IMR-90 (cell line): ENCODE measurements around the gene ST8SIA2. TPM values are rescaled to one million over a fixed set of nuclear protein-coding genes. Genes with fewer than 3 reads are reported as not detected.

Source experiments
- ATAC-seq: fragments of 200-7000 bp; cut with Tn5 transposase; 2 replicates; pipeline ENCODE4 v1.9.1; 2020; ENCODE audit warnings: low read depth, mild to moderate bottlenecking, moderate library complexity
- BruUV-seq: library from RNA; stranded (reverse); fragments of 400-500 nt; replicated peaks from 2 replicates; lab custom pipeline; 2021; lab: Mats Ljungman, UMichigan
- CTCF ChIA-PET: fragments of 300-600 bp; formaldehyde crosslinking; extraction: SDS; loops from one replicate; lab custom pipeline; 2021; ENCODE audit warnings: antibody characterized with exemption; lab: Yijun Ruan, JAX
- POLR2A ChIA-PET: fragments of 300-600 bp; sonication (Branson Sonifier 250); formaldehyde crosslinking; loops from one replicate; lab custom pipeline; 2022; ENCODE audit warnings: antibody characterized with exemption; ENCODE audit not compliant: unreplicated experiment; lab: Charles Lee
- DNase-seq: peaks from one replicate; pipeline ENCODE4 v3.0.0; 2013
- H2AFZ ChIP-seq: replicated peaks from 2 replicates; pipeline ENCODE3; 2013; ENCODE audit warnings: low read length, mild to moderate bottlenecking; ENCODE audit not compliant: poor library complexity
- H2AK5ac ChIP-seq: 2 replicates; pipeline ENCODE4 v1.6.1; 2013; ENCODE audit warnings: low read depth, low read length, inconsistent platforms
- H2AK9ac ChIP-seq: replicated peaks from 2 replicates; pipeline ENCODE3; 2013; ENCODE audit warnings: mild to moderate bottlenecking, low read depth, low read length, moderate library complexity; ENCODE audit not compliant: poor library complexity
- H2BK120ac ChIP-seq: 2 replicates; pipeline ENCODE4 v1.6.1; 2013; ENCODE audit warnings: low read depth, low read length, inconsistent platforms
- H2BK15ac ChIP-seq: 3 replicates; pipeline ENCODE4 v1.6.1; 2013; ENCODE audit warnings: low read depth, low read length, inconsistent platforms
- H2BK20ac ChIP-seq: 2 replicates; pipeline ENCODE4 v1.6.1; 2013; ENCODE audit warnings: low read depth, mild to moderate bottlenecking, inconsistent platforms, low read length, moderate library complexity
- H2BK5ac ChIP-seq: 2 replicates; pipeline ENCODE4 v1.6.1; 2013; ENCODE audit warnings: mild to moderate bottlenecking, low read depth, low read length, inconsistent platforms; ENCODE audit not compliant: poor library complexity, severe bottlenecking
- H3K14ac ChIP-seq: replicated peaks from 2 replicates; pipeline ENCODE4 v1.6.1; 2013; ENCODE audit warnings: low read depth, low read length, inconsistent platforms
- H3K18ac ChIP-seq: 2 replicates; pipeline ENCODE4 v1.6.1; 2013; ENCODE audit warnings: low read depth, low read length, control low read depth
- H3K23ac ChIP-seq: 2 replicates; pipeline ENCODE4 v1.6.1; 2013; ENCODE audit warnings: low read depth, low read length, inconsistent platforms
- H3K27ac ChIP-seq: 2 replicates; pipeline ENCODE4 v1.5.1; 2013; ENCODE audit warnings: mild to moderate bottlenecking, control low read depth, low read length; ENCODE audit not compliant: insufficient read depth
- H3K27me3 ChIP-seq: 2 replicates; pipeline ENCODE4 v1.6.1; 2013; ENCODE audit warnings: low read length; ENCODE audit not compliant: control insufficient read depth, insufficient read depth
- H3K36me3 ChIP-seq: 2 replicates; pipeline ENCODE4 v1.6.1; 2013; ENCODE audit warnings: low read length, mixed read lengths; ENCODE audit not compliant: control insufficient read depth, insufficient read depth
- H3K4ac ChIP-seq: 2 replicates; pipeline ENCODE4 v1.6.1; 2013; ENCODE audit warnings: low read depth, low read length, inconsistent platforms
- H3K4me1 ChIP-seq: 2 replicates; pipeline ENCODE4 v1.6.1; 2013; ENCODE audit warnings: low read length, mixed read lengths; ENCODE audit not compliant: control insufficient read depth, insufficient read depth
- H3K4me2 ChIP-seq: 2 replicates; pipeline ENCODE4 v1.6.1; 2013; ENCODE audit warnings: low read depth, mild to moderate bottlenecking, control low read depth, low read length, moderate library complexity
- H3K4me3 ChIP-seq: 2 replicates; pipeline ENCODE4 v1.5.1; 2013; ENCODE audit warnings: low read depth, mild to moderate bottlenecking, control low read depth, low read length, moderate library complexity; ENCODE audit not compliant: insufficient read depth
- H3K56ac ChIP-seq: 2 replicates; pipeline ENCODE4 v1.6.1; 2013; ENCODE audit warnings: low read length, inconsistent platforms; ENCODE audit not compliant: insufficient read depth; ENCODE audit errors: extremely low read depth
- H3K79me1 ChIP-seq, 2 experiments: 2 replicates each; pipeline ENCODE4 v1.6.1; 2013; ENCODE audit warnings: low read length in 2 of 2, inconsistent platforms in 1 of 2, low read depth in 1 of 2
- H3K9ac ChIP-seq: 2 replicates; pipeline ENCODE4 v1.6.1; 2013; ENCODE audit warnings: low read depth, low read length, control low read depth
- H3K9me1 ChIP-seq: 2 replicates; pipeline ENCODE4 v1.6.1; 2013; ENCODE audit warnings: low read length, inconsistent platforms; ENCODE audit not compliant: insufficient read depth
- H3K9me3 ChIP-seq: 2 replicates; pipeline ENCODE4 v1.6.1; 2013; ENCODE audit warnings: low read length; ENCODE audit not compliant: control insufficient read depth, insufficient read depth
- H4K20me1 ChIP-seq: 2 replicates; pipeline ENCODE4 v1.6.1; 2013; ENCODE audit warnings: low read length, inconsistent platforms; ENCODE audit not compliant: insufficient read depth
- H4K5ac ChIP-seq: 2 replicates; pipeline ENCODE4 v1.6.1; 2013; ENCODE audit warnings: mild to moderate bottlenecking, low read depth, low read length, control low read depth
- H4K8ac ChIP-seq, 2 experiments: 2 replicates each; pipeline ENCODE4 v1.6.1; 2013; ENCODE audit warnings: low read depth in 2 of 2, low read length in 2 of 2, control low read depth in 1 of 2, inconsistent platforms in 1 of 2
- H4K91ac ChIP-seq: 2 replicates; pipeline ENCODE4 v1.6.1; 2013; ENCODE audit warnings: low read depth, low read length, inconsistent platforms; ENCODE audit not compliant: insufficient read depth
- BHLHE40 ChIP-seq: fragments of 150-350 bp; IDR thresholded peaks from 2 replicates; pipeline ENCODE4 v1.6.1; 2016; ENCODE audit warnings: mild to moderate bottlenecking, low read depth, low read length
- CEBPB ChIP-seq: IDR thresholded peaks from 2 replicates; pipeline ENCODE4 v1.6.1; 2012; ENCODE audit warnings: low read depth, low read length, improper control_type of control experiment
- CHD1 ChIP-seq: IDR thresholded peaks from 2 replicates; pipeline ENCODE4 v1.6.1; 2012; ENCODE audit warnings: low read depth, low read length, improper control_type of control experiment
- CTCF ChIP-seq: conservative IDR thresholded peaks from 2 replicates; pipeline ENCODE4 v1.5.1; 2012; ENCODE audit warnings: mild to moderate bottlenecking, low read depth, low read length, improper control_type of control experiment
- ELK1 ChIP-seq: fragments of 150-350 bp; IDR thresholded peaks from 2 replicates; pipeline ENCODE4 v1.6.1; 2016; ENCODE audit warnings: low read depth, mild to moderate bottlenecking, low read length, moderate library complexity, borderline replicate concordance
- FOS ChIP-seq: fragments of 150-350 bp; IDR thresholded peaks from 2 replicates; pipeline ENCODE4 v1.6.1; 2016; ENCODE audit warnings: low read depth, low read length
- MAFK ChIP-seq: IDR thresholded peaks from 2 replicates; pipeline ENCODE4 v1.6.1; 2012; ENCODE audit warnings: low read depth, low read length, improper control_type of control experiment
- MAZ ChIP-seq: IDR thresholded peaks from 2 replicates; pipeline ENCODE4 v1.6.1; 2012; ENCODE audit warnings: low read depth, mild to moderate bottlenecking, low read length, improper control_type of control experiment, moderate library complexity, borderline replicate concordance
- MXI1 ChIP-seq: IDR thresholded peaks from 2 replicates; pipeline ENCODE4 v1.6.1; 2012; ENCODE audit warnings: low read depth, mild to moderate bottlenecking, low read length, moderate library complexity, borderline replicate concordance
- NFE2L2 ChIP-seq: fragments of 150-350 bp; IDR thresholded peaks from 2 replicates; pipeline ENCODE4 v1.6.1; 2016; ENCODE audit warnings: low read depth, mild to moderate bottlenecking, low read length
- POLR2A ChIP-seq: IDR thresholded peaks from 2 replicates; pipeline ENCODE4 v1.6.1; 2012; ENCODE audit warnings: mild to moderate bottlenecking, low read depth, low read length
- RAD21 ChIP-seq: IDR thresholded peaks from 2 replicates; pipeline ENCODE4 v1.6.1; 2012; ENCODE audit warnings: low read length, improper control_type of control experiment
- RCOR1 ChIP-seq: IDR thresholded peaks from 2 replicates; pipeline ENCODE4 v1.6.1; 2012; ENCODE audit warnings: mild to moderate bottlenecking, low read length, improper control_type of control experiment; ENCODE audit not compliant: insufficient replicate concordance
- RFX5 ChIP-seq: IDR thresholded peaks from 2 replicates; pipeline ENCODE4 v1.8.0; 2012; ENCODE audit warnings: low read depth, mild to moderate bottlenecking, low read length, moderate library complexity
- SMC3 ChIP-seq: fragments of 150-350 bp; IDR thresholded peaks from 2 replicates; pipeline ENCODE4 v1.6.1; 2016; ENCODE audit warnings: low read depth, mild to moderate bottlenecking, antibody characterized with exemption, low read length, moderate library complexity
- USF2 ChIP-seq: fragments of 150-350 bp; IDR thresholded peaks from 2 replicates; pipeline ENCODE4 v1.6.1; 2017; ENCODE audit warnings: mild to moderate bottlenecking, antibody characterized with exemption, low read length, low read depth
- WGBS, 2 experiments: methylation state at CpG; one replicate each; pipeline versions ENCODE4 v1.1.5 to v1.1.7; 2013; ENCODE audit warnings: missing lambda C conversion rate in 2 of 2; ENCODE audit not compliant: insufficient read length in 1 of 2; ENCODE audit errors: extremely low coverage in 2 of 2; 5-methylcytosine and 5-hydroxymethylcytosine counted together
- dilution Hi-C: fragments of 300-500 bp; cut with HindIII; formaldehyde crosslinking; loops from one replicate; pipeline ENCODE4 v1.14.3; 2018; ENCODE audit warnings: low sequenced_read_pairs; ENCODE audit not compliant: unreplicated experiment
- in situ Hi-C: fragments of 300-500 bp; cut with MboI; formaldehyde crosslinking; loops from 3 replicates; pipeline ENCODE4 v1.14.3; 2019; ENCODE audit warnings: low sequenced_read_pairs, inconsistent platforms, mixed read lengths
- intact Hi-C: fragments of 100-400 bp; cut with micrococcal nuclease; formaldehyde crosslinking; loops from 2 replicates; pipeline ENCODE4 v1.10.0; 2022
- polyA plus RNA-seq, 3 experiments: library from polyadenylated mRNA; depleted of rRNA; stranded (reverse); fragments of >200 nt; gene quantifications; 2 replicates each; pipeline ENCODE4 v1.2.3, GENCODE V29; 2012; ENCODE audit warnings: low replicate concordance in 1 of 3
- total RNA-seq: library from RNA; depleted of rRNA; stranded (reverse); fragments of >200 nt; gene quantifications from 2 replicates; pipeline ENCODE4 v1.2.3, GENCODE V29; 2012

Gene ST8SIA2
- total and polyA plus RNA-seq, 2 of the 4 experiments (the other 2 are of a cell fraction) = not detected

- Histone ChIP-seq H2BK20ac (no peak overlapping the region), H4K20me1 (no peaks in the 10 kb centered on the region), H2BK5ac (no peak overlapping the region), H4K91ac (no peak overlapping the region), H3K4me1 (no peaks in the 10 kb centered on the region), H3K9ac (no peak overlapping the region), H4K8ac (no peak overlapping the region), H2AFZ (no peak overlapping the region), H2AK9ac (no peak overlapping the region), H3K18ac (no peak overlapping the region), H3K4ac (no peak overlapping the region), H3K79me1 (no peaks in the 10 kb centered on the region), H3K36me3 (no peaks in the 10 kb centered on the region), H3K4me3 (no peak overlapping the region), H3K27me3 (no peaks in the 10 kb centered on the region), H3K4me2 (no peak overlapping the region), H3K9me1 (no peaks in the 10 kb centered on the region), H3K56ac (no peak overlapping the region), H3K27ac (no peak overlapping the region), H2BK15ac (no peak overlapping the region), H3K9me3 (peaks cover 2% of the 10 kb centered on the region; the same call in 1 of the 2 replicates), H2BK120ac (no peak overlapping the region), H3K14ac (no peak overlapping the region), H2AK5ac (no peak overlapping the region), H3K23ac (no peak overlapping the region), H4K5ac (no peak overlapping the region)
- ATAC-seq (no peak), DNase-seq (no peak)
- TF ChIP-seq USF2 (no peak), POLR2A (no peak), RCOR1 (no peak), FOS (no peak), ELK1 (no peak), CHD1 (no peak), RAD21 (no peak), MAFK (no peak), MAZ (no peak), CEBPB (no peak), RFX5 (no peak), SMC3 (no peak), BHLHE40 (no peak), MXI1 (no peak), NFE2L2 (no peak), CTCF (no peak)
- intact Hi-C loops = no loop called here
- 24% methylated on average over 4 of the region's 17 CpGs; no CpG with 5 or more reads in 1 of the 2 experiments for WGBS, 2 experiments
- no TSS peak for BruUV-seq
- dilution Hi-C loops = no loop called here
- in situ Hi-C loops = no loop called here
- ChIA-PET POLR2A (no interaction called here), CTCF (no interaction called here)
Observed at GRCh38 chr15:92343924-92344643, 49.6 kb upstream of the ST8SIA2 start.
